ENCODE results near the gene PTDSS2. TPM values are rescaled to one million over a fixed set of nuclear protein-coding genes. Genes with fewer than 3 reads are reported as not detected.

Gene PTDSS2
- total RNA-seq, 2 donors from 2014 or later = 20.6 to 22.5 TPM

- no peak overlapping the region for H3K27ac Mint-ChIP-seq
- H3K27me3 Mint-ChIP-seq (ENCODE audit: low read depth) = no peaks in the 10 kb centered on the region
- H3K4me1 Mint-ChIP-seq (ENCODE audit: low read depth) = peaks cover 48% of the 10 kb centered on the region
- no peak for DNase-seq
- no peak for ATAC-seq (replicated peaks in 1 of 2)
- no peaks in the 10 kb centered on the region for H3K9me3 Mint-ChIP-seq
- H3K36me3 Mint-ChIP-seq (ENCODE audit: insufficient read depth in 2 of 2) = peaks cover 3% of the 10 kb centered on the region in 2 donors
- H3K4me3 Mint-ChIP-seq = no peak overlapping the region
Measured at GRCh38 chr11:454043-454442, 4.0 kb downstream of the PTDSS2 start.

GRCh38 chr11:454801-455565, 4.9 kb downstream of the PTDSS2 start:
- no peaks in the 10 kb centered on the region for H3K27me3 Mint-ChIP-seq (ENCODE audit: low read depth)
- peaks cover 40% of the 10 kb centered on the region for H3K4me1 Mint-ChIP-seq (ENCODE audit: low read depth)
- H3K9me3 Mint-ChIP-seq = no peaks in the 10 kb centered on the region
- no peak overlapping the region for H3K4me3 Mint-ChIP-seq
- ATAC-seq (replicated peaks in 1 of 2) (no peak), DNase-seq (no peak)
- peaks cover 3% of the 10 kb centered on the region in 2 donors for H3K36me3 Mint-ChIP-seq (ENCODE audit: insufficient read depth in 2 of 2)
- H3K27ac Mint-ChIP-seq = no peak overlapping the region

- Mint-ChIP-seq H3K27me3 (ENCODE audit: low read depth) (no peaks in the 10 kb centered on the region), H3K4me3 (no peak overlapping the region), H3K36me3 (ENCODE audit: insufficient read depth in 2 of 2) (peaks cover 3% of the 10 kb centered on the region in 2 donors), H3K4me1 (ENCODE audit: low read depth) (peaks cover 40% of the 10 kb centered on the region), H3K9me3 (no peaks in the 10 kb centered on the region), H3K27ac (no peak overlapping the region)
- ATAC-seq (replicated peaks in 1 of 2) = no peak
- DNase-seq = no peak
Measured at GRCh38 chr11:455566-456147, 5.6 kb downstream of the PTDSS2 start.

GRCh38 chr11:456533-456932, 6.5 kb downstream of the PTDSS2 start:
- peak; percentile 31 to 45 for DNase-seq
- peak overlapping the region; percentile 58 to 64 for H3K4me3 Mint-ChIP-seq
- H3K27ac Mint-ChIP-seq = peak overlapping the region; percentile 14
- H3K36me3 Mint-ChIP-seq (ENCODE audit: insufficient read depth in 2 of 2) = peaks cover 0 to 2% of the 10 kb centered on the region in 2 donors
- peak; percentile 86 to 91 for ATAC-seq (replicated peaks in 1 of 2)
- H3K4me1 Mint-ChIP-seq (ENCODE audit: low read depth) = peaks cover 32% of the 10 kb centered on the region
- H3K9me3 Mint-ChIP-seq = no peaks in the 10 kb centered on the region
- no peaks in the 10 kb centered on the region for H3K27me3 Mint-ChIP-seq (ENCODE audit: low read depth)

DNA sequence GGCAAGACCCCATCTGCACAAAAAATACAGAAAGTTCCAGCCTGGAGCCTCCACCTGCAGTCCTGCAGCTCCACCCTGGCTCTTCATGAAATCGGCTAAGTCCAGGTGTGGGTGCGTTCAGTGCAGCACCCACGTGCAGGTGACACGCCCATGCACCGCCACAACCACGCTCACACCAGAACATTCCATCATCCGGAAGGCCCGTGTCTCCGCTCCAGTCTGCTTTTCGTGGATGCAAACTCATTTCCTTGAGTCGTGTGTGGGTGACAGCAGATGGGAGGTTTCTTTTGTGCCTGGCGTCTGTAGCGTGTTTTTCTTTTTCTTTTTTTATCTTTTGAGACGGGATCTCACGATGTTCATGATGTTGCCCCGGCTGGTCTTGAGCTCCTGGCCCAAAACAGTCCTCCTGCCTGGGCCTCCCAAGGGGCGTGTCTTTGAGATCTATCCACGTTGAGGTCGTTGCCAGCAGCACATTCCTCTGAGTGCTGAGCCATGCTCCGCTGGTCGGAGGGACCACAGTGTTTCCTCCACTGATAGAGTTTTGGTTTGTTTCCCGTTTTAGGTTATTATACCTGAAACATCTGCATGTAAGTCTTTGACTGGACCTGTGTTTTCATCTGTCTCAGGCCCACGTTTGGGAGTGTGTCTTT, 7.2 kb downstream of the PTDSS2 start:
- peaks cover 25% of the 10 kb centered on the region for H3K4me1 Mint-ChIP-seq (ENCODE audit: low read depth)
- H3K27me3 Mint-ChIP-seq (ENCODE audit: low read depth) = no peaks in the 10 kb centered on the region
- no peaks in the 10 kb centered on the region for H3K9me3 Mint-ChIP-seq
- DNase-seq (no peak), ATAC-seq (replicated peaks in 1 of 2) (peak in 1 of 2 donors; percentile 32)
- peak overlapping the region; percentile 58 to 64 for H3K4me3 Mint-ChIP-seq
- peaks cover 0 to 2% of the 10 kb centered on the region in 2 donors for H3K36me3 Mint-ChIP-seq (ENCODE audit: insufficient read depth in 2 of 2)
- no peak overlapping the region for H3K27ac Mint-ChIP-seq

- no peaks in the 10 kb centered on the region for H3K9me3 Mint-ChIP-seq
- no peak overlapping the region for H3K4me3 Mint-ChIP-seq
- H3K36me3 Mint-ChIP-seq (ENCODE audit: insufficient read depth in 2 of 2) = peaks cover 0 to 2% of the 10 kb centered on the region in 2 donors
Measured at GRCh38 chr11:459511-460220, 9.6 kb downstream of the PTDSS2 start.

DNA sequence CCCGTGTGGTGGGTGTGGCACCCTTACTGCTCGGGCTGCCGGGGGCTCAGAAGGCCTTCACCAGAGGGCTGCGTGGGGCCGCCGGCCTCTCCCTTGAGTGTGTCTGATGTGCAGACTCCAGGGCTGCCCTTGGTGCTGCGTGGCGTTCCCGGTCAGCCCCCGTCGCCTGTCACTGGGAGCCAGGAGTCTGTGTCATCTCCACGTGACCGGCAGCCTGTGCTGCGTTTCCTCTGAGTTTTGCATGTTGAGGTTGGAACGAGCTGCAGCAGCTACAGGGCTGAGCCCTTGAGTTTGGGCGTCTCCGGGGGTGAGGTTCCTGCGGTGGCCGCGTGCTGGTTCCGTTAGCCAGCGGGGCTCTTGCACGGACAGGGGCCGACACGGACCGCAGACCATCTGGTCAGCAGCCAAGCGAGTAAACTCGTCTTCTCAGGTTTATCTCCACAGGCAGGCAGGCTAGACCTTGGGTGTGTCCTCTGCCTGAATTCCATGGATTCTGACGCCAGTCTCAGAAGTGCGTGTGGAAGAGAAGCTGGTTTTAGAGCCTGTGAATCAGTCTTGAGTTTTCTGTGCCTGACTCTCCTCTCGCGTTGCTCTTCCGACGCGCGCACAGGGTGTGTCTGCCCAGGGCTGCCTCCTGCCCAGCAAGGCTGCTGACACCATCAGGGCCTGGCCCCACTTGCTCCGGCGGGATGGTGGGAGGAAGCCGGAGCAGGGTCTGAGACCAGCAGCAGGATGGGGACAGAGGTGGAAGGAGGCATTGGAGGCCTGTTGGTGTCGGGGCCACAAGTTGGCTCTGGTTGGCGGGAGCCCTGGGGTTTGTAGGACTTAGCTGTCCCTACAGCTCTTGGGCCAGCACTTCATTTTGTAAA, 10.5 kb downstream of the PTDSS2 start:
- no peak for DNase-seq
- H3K4me1 Mint-ChIP-seq (ENCODE audit: low read depth) = peaks cover 24% of the 10 kb centered on the region
- no peak overlapping the region for H3K27ac Mint-ChIP-seq
- H3K27me3 Mint-ChIP-seq (ENCODE audit: low read depth) = no peaks in the 10 kb centered on the region
- peaks cover 0 to 2% of the 10 kb centered on the region in 2 donors for H3K36me3 Mint-ChIP-seq (ENCODE audit: insufficient read depth in 2 of 2)
- ATAC-seq (replicated peaks in 1 of 2) = no peak
- no peak overlapping the region for H3K4me3 Mint-ChIP-seq
- H3K9me3 Mint-ChIP-seq = no peaks in the 10 kb centered on the region

More at GRCh38 chr11:459511-460220, 9.6 kb downstream of the PTDSS2 start:
- DNase-seq = no peak
- Mint-ChIP-seq H3K4me1 (ENCODE audit: low read depth) (peaks cover 25% of the 10 kb centered on the region), H3K27ac (no peak overlapping the region), H3K27me3 (ENCODE audit: low read depth) (no peaks in the 10 kb centered on the region)
- ATAC-seq (replicated peaks in 1 of 2) = no peak

DNA sequence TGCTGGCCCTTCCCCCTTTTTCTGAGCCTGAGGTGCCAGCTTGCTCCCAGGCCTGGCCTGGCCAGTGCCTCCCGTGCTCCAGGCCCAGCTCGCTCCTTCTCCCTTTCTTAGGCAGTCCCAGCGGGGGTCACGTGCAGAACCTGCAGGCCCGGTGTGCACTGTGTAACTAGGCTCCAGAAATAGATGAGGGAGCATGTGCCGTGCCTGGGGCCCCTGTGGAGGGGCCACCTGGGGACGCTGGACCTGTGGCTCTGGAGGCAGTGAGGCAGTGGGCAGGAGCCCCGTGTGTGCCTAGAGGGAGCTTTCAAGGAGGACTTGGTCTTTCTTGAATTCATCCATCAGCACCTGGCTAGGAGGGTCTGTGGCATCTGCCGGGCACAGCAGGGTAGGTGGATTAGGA, 11.5 kb downstream of the PTDSS2 start:
- Mint-ChIP-seq H3K27me3 (ENCODE audit: low read depth) (no peaks in the 10 kb centered on the region), H3K27ac (no peak overlapping the region)

DNA sequence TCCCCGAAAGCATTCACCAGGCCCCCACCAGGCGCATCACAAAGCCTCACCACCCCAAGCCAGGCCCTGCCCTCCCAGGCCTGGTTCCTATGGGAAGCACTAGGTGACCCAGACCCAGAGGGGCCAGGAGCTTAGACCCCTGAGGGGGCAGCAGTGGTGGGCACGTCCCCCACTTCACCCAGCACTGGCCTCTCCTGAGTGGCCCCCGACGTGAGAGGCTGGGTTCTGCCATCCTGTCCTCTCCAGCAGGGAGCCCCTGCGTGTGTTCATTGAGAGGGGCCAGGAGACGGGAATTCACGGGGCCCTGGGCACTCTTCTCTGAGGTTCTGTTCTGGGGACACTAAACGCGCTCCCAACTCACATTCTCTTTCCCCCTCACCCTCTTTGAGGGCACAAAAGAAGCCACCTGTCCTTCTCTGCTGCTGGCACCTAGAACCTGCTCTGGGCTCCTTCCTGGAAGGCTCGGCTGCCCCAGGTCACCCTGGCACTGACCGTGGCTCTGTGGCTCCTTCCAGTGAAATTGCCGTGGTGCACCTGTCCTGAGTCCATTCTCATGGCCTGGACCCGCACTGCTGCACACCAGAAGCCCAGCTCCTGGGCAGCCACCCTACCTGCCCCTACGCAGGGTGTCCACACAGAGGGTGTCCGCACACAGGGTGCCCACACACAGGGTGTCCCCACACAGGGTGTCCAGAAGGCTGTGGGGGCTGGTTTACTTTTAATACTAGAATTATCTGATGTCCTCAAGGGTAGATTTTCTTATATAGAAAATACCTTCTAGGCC, 12.2 kb downstream of the PTDSS2 start:
- ATAC-seq (replicated peaks in 1 of 2) (no peak), DNase-seq (no peak)
- no peak overlapping the region for H3K27ac Mint-ChIP-seq
- no peaks in the 10 kb centered on the region for H3K27me3 Mint-ChIP-seq (ENCODE audit: low read depth)
- H3K4me3 Mint-ChIP-seq = no peak overlapping the region
- H3K4me1 Mint-ChIP-seq (ENCODE audit: low read depth) = peaks cover 7% of the 10 kb centered on the region
- H3K9me3 Mint-ChIP-seq = no peaks in the 10 kb centered on the region
- peaks cover 2 to 3% of the 10 kb centered on the region in 2 donors for H3K36me3 Mint-ChIP-seq (ENCODE audit: insufficient read depth in 2 of 2)

More for the DNA sequence above, 11.5 kb downstream of the PTDSS2 start:
- peaks cover 14% of the 10 kb centered on the region for H3K4me1 Mint-ChIP-seq (ENCODE audit: low read depth)
- DNase-seq (no peak), ATAC-seq (replicated peaks in 1 of 2) (no peak)
- H3K9me3 Mint-ChIP-seq = no peaks in the 10 kb centered on the region
- no peak overlapping the region for H3K4me3 Mint-ChIP-seq
- H3K36me3 Mint-ChIP-seq (ENCODE audit: insufficient read depth in 2 of 2) = peaks cover under 1 to 2% of the 10 kb centered on the region in 2 donors

GRCh38 chr11:464316-464715, 14.2 kb downstream of the PTDSS2 start:
- ATAC-seq (replicated peaks in 1 of 2) (no peak), DNase-seq (no peak)
- Mint-ChIP-seq H3K9me3 (no peaks in the 10 kb centered on the region), H3K4me3 (no peak overlapping the region), H3K27ac (peak overlapping the region; percentile 33), H3K27me3 (ENCODE audit: low read depth) (no peaks in the 10 kb centered on the region), H3K36me3 (ENCODE audit: insufficient read depth in 2 of 2) (peaks cover 2 to 3% of the 10 kb centered on the region in 2 donors), H3K4me1 (ENCODE audit: low read depth) (no peaks in the 10 kb centered on the region)

- no peak overlapping the region for H3K27ac Mint-ChIP-seq
- H3K4me3 Mint-ChIP-seq = no peak overlapping the region
- no peaks in the 10 kb centered on the region for H3K27me3 Mint-ChIP-seq (ENCODE audit: low read depth)
- peaks cover 4% of the 10 kb centered on the region for H3K4me1 Mint-ChIP-seq (ENCODE audit: low read depth)
- H3K9me3 Mint-ChIP-seq = no peaks in the 10 kb centered on the region
- peaks cover 2 to 3% of the 10 kb centered on the region in 2 donors for H3K36me3 Mint-ChIP-seq (ENCODE audit: insufficient read depth in 2 of 2)
- no peak for DNase-seq
- ATAC-seq (replicated peaks in 1 of 2) = no peak
Measured at GRCh38 chr11:465896-466530, 15.9 kb downstream of the PTDSS2 start.
